Measurements from ENCODE around the gene TMEM19. TPM values are rescaled to one million over a fixed set of nuclear protein-coding genes. Genes with fewer than 3 reads are reported as not detected.

TMEM19 gene
- total RNA-seq, 1 experiment from 2014 or later = 47.1 TPM

Other genes with a start within 250 kb of the TMEM19 start
- gene LGR5, start 246.3 kb upstream of the TMEM19 start, total RNA-seq (2014; rRNA removed; shearing (Covaris generic)) = 0.66 and 1.2 TPM in 2 replicates
- gene ZFC3H1, start 22.2 kb upstream of the TMEM19 start, total RNA-seq (2014; rRNA removed; shearing (Covaris generic)) = 4.4 and 5.5 TPM in 2 replicates
- gene THAP2, start 21.8 kb upstream of the TMEM19 start, total RNA-seq (2014; rRNA removed; shearing (Covaris generic)) = 3.1 and 5.6 TPM in 2 replicates
- 22.0 and 24.4 TPM in 2 replicates for gene RAB21, start 68.8 kb downstream of the TMEM19 start, total RNA-seq (2014; rRNA removed; shearing (Covaris generic))
- 11.1 and 12.8 TPM in 2 replicates for gene TBC1D15, start 153.7 kb downstream of the TMEM19 start, total RNA-seq (2014; rRNA removed; shearing (Covaris generic))

All from H4 (cell line).